ENCODE data around the gene TNFAIP1.

The TNFAIP1 gene

DNA sequence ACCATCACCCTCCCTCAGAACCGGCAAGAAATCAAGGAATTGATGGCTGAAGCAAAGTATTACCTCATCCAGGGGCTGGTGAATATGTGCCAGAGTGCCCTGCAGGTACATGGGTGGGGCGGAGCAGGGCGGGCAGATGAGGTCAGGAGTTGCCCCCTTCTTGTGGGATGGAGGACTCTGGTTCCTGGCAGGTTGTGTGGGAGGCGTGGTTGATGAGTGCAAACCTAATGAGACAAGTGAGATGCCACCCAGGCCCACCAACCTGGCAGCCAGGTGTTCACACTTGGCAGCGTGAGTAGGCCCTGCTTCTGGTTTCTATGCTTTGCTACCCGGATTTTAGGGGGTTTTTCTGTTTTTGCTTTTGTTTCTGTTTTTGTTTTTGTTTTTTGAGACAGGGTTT is 4.8 kb downstream of the TNFAIP1 start:
- no peak overlapping the region for H3K27ac ChIP-seq
- TF ChIP-seq, protein P1, sequence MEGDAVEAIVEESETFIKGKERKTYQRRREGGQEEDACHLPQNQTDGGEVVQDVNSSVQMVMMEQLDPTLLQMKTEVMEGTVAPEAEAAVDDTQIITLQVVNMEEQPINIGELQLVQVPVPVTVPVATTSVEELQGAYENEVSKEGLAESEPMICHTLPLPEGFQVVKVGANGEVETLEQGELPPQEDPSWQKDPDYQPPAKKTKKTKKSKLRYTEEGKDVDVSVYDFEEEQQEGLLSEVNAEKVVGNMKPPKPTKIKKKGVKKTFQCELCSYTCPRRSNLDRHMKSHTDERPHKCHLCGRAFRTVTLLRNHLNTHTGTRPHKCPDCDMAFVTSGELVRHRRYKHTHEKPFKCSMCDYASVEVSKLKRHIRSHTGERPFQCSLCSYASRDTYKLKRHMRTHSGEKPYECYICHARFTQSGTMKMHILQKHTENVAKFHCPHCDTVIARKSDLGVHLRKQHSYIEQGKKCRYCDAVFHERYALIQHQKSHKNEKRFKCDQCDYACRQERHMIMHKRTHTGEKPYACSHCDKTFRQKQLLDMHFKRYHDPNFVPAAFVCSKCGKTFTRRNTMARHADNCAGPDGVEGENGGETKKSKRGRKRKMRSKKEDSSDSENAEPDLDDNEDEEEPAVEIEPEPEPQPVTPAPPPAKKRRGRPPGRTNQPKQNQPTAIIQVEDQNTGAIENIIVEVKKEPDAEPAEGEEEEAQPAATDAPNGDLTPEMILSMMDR (IDR thresholded peaks at IDR 0.05): no peak
- TF ChIP-seq ZFX (IDR thresholded peaks at IDR 0.05; ENCODE audit: borderline replicate concordance): no peak

DNA sequence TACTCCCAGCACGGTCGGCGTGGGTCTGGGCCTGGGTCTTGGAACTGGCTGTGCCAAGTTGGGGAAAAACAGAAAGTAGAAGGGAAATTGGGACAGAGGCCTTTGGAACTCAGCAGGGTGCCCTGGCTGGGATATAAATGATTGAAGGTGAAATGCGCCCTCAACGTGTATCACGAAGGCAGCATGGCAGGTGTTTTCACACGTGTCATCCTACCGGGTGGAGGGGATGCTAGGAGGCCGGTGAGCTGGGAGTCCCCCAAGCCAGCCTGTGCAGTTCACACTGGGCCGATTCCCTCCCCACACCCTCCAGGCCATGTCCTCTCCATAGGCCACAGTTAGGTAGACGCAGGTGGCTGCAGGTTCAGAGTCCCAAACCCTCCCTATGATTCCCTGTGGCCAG is 6.0 kb downstream of the TNFAIP1 start:
- H3K27ac ChIP-seq: no peak overlapping the region
- TF ChIP-seq ZFX (IDR thresholded peaks at IDR 0.05; ENCODE audit: borderline replicate concordance): no peak
- TF ChIP-seq, protein P1 (IDR thresholded peaks at IDR 0.05): no peak

DNA sequence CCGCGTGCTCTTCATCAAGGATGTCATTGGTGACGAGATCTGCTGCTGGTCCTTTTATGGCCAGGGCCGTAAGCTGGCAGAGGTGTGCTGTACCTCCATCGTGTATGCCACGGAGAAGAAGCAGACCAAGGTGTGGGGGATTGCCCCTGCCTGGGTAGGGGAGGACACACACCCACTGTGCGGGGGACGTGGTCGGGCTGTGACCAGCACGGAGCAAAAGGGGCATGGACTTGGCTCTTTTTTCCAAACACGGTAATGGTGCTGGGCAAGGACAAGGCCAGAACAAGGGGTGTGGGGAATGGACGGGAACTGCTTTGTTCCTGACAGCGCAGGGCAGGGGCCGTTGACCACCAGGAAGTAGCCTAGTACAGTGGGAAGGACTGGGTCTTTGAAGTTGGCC is 6.8 kb downstream of the TNFAIP1 start:
- TF ChIP-seq ZFX (IDR thresholded peaks at IDR 0.05; ENCODE audit: borderline replicate concordance): no peak
- TF ChIP-seq, protein P1 (IDR thresholded peaks at IDR 0.05): no peak
- no peak overlapping the region for H3K27ac ChIP-seq

DNA sequence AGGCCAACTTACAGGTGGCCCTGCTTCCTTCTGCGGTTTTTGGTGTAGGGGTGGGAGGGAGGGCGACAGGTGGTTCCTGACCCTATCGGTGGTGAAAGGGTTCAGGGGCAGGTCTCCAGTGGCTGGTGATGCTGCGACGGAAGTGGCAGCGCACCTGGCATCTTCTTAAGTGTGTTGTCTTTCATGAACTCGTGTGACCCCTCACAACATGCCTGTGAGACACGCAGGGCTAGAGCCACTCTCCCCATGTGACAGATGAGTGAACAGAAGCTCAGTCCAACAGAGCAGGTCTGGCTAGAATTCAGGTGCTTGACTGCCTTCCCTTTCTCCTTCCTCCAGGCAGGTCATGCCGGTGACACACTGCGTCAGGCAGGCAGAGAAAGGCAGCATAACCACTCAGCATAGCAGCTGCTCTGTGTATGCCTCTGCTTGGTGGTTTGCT is 8.0 kb downstream of the TNFAIP1 start:
- no peak overlapping the region for H3K27ac ChIP-seq
- TF ChIP-seq ZFX (IDR thresholded peaks at IDR 0.05; ENCODE audit: borderline replicate concordance): no peak
- TF ChIP-seq, protein P1 (IDR thresholded peaks at IDR 0.05): no peak

DNA sequence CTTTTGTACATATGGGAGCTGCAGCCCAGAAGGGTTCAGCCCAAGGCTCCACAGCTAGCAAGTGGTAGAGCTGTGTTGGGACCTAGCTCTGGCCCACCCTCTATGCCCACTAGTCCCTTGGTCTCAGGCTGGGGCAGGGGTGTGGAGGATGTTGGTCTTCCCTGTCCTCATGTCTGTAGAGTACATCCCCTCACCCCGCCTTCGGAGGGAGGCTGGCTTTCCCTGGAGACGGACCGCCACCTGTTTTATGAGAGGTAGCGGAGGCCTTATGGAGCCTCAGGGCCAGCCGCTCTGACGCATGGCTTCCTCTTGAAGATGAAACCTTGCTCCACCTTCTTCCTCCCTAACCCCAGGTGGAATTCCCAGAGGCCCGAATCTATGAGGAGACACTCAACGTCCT is 8.4 kb downstream of the TNFAIP1 start:
- H3K27ac ChIP-seq: no peak overlapping the region

DNA sequence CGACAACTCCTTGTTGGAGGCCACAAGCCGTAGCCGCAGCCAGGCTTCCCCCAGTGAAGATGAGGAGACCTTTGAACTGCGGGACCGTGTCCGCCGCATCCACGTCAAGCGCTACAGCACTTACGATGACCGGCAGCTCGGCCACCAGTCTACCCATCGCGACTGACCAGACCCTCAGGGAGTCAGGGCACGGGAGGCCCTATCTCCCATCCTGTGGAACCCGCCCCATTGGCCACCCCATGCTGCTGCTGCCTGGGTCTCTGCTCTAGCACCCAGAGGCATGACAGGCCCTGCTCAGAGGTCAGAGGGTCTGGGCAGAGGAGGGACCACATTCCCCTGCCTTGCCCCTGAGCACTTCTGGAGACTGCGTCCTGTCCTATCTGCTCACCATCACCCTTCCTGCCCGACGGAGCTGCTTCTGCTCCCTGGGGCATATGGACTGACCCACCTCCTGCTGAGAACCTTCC is 8.9 kb downstream of the TNFAIP1 start:
- no peak overlapping the region for H3K27ac ChIP-seq
- TF ChIP-seq ZFX (IDR thresholded peaks at IDR 0.05; ENCODE audit: borderline replicate concordance): no peak
- TF ChIP-seq, protein P1 (IDR thresholded peaks at IDR 0.05): no peak

More for the DNA sequence above, 8.4 kb downstream of the TNFAIP1 start:
- TF ChIP-seq, protein P1 (IDR thresholded peaks at IDR 0.05): no peak
- TF ChIP-seq ZFX (IDR thresholded peaks at IDR 0.05; ENCODE audit: borderline replicate concordance): no peak

DNA sequence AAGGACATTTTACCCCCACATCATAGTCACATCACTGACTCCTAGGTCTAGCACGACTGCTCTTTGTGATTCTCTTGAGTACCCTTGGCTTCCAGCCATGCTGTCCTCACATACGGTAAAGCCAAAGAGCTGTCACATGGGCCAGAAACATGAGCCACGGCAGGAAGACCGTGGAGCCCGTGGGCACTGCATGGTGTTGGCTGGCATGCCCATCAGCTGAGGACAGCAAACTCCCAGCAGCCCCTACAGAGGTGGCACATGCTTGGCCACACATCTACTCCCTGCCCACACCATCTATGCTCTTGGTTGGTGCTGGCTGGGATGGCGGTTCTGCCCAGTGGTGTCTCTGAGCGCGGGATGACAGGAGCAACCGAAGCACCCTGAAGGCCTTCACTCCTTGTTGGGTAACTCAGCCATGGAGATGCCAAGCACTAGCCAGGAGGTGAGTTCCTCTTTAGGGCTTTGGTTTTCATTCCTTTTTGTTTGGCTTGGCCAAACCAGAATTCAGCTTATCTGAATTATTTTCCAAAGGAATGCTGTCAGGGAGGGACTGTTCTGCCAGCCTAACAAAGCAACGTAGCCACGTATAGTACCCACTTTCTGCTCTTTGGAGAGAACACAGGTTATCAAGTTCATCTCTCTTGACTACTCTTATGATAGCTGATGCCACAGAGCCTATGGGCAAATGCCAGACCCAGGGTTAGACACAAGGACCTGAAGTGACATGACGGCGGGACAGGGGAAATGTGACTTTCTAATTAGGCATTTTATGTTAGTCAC is 10.0 kb downstream of the TNFAIP1 start:
- TF ChIP-seq, protein P1 (IDR thresholded peaks at IDR 0.05): no peak
- no peak for TF ChIP-seq ZFX (IDR thresholded peaks at IDR 0.05; ENCODE audit: borderline replicate concordance)
- H3K27ac ChIP-seq: peak overlapping the region; percentile 30; the same call in 1 of the 2 replicates
